Measurements from ENCODE around the gene YJEFN3.

The YJEFN3 gene

GRCh38 chr19:19528721-19529490 lies at the start of gene YJEFN3:
Gene YJEFN3 (plus strand): TSS chr19:19528911. CDS start chr19:19528933, 22 bp downstream.
- no peak for DNase-seq (ENCODE audit: low read depth)

GRCh38 chr19:19480688-19481087 lies 48.0 kb upstream of the YJEFN3 start:
- DNase-seq (ENCODE audit: low read depth): no peak

GRCh38 chr19:19482809-19483596 lies 45.7 kb upstream of the YJEFN3 start:
- DNase-seq (ENCODE audit: low read depth): no peak

GRCh38 chr19:19485161-19485997 lies 43.3 kb upstream of the YJEFN3 start:
- no peak for DNase-seq (ENCODE audit: low read depth)

GRCh38 chr19:19485998-19486290 lies 42.8 kb upstream of the YJEFN3 start:
- no peak for DNase-seq (ENCODE audit: low read depth)

GRCh38 chr19:19486343-19487076 lies 42.2 kb upstream of the YJEFN3 start:
- DNase-seq (ENCODE audit: low read depth): no peak

GRCh38 chr19:19487077-19487949 lies 41.4 kb upstream of the YJEFN3 start:
- DNase-seq (ENCODE audit: low read depth): no peak

GRCh38 chr19:19487950-19488874 lies 40.5 kb upstream of the YJEFN3 start:
- no peak for DNase-seq (ENCODE audit: low read depth)

GRCh38 chr19:19488875-19489690 lies 39.6 kb upstream of the YJEFN3 start:
- peak; percentile 57 for DNase-seq (ENCODE audit: low read depth)

- DNase-seq (ENCODE audit: low read depth): no peak
Measured at GRCh38 chr19:19489804-19490204, 38.9 kb upstream of the YJEFN3 start.

GRCh38 chr19:19490214-19490968 lies 38.3 kb upstream of the YJEFN3 start:
- peak; percentile 61 for DNase-seq (ENCODE audit: low read depth)

- no peak for DNase-seq (ENCODE audit: low read depth)
Measured at GRCh38 chr19:19491321-19492025, 37.2 kb upstream of the YJEFN3 start.

GRCh38 chr19:19492026-19492610 lies 36.6 kb upstream of the YJEFN3 start:
- DNase-seq (ENCODE audit: low read depth): no peak

GRCh38 chr19:19493841-19494546 lies 34.7 kb upstream of the YJEFN3 start:
- no peak for DNase-seq (ENCODE audit: low read depth)

GRCh38 chr19:19495614-19496603 lies 32.8 kb upstream of the YJEFN3 start:
- no peak for DNase-seq (ENCODE audit: low read depth)
